ENCODE results near the gene TMEM72.

DNA sequence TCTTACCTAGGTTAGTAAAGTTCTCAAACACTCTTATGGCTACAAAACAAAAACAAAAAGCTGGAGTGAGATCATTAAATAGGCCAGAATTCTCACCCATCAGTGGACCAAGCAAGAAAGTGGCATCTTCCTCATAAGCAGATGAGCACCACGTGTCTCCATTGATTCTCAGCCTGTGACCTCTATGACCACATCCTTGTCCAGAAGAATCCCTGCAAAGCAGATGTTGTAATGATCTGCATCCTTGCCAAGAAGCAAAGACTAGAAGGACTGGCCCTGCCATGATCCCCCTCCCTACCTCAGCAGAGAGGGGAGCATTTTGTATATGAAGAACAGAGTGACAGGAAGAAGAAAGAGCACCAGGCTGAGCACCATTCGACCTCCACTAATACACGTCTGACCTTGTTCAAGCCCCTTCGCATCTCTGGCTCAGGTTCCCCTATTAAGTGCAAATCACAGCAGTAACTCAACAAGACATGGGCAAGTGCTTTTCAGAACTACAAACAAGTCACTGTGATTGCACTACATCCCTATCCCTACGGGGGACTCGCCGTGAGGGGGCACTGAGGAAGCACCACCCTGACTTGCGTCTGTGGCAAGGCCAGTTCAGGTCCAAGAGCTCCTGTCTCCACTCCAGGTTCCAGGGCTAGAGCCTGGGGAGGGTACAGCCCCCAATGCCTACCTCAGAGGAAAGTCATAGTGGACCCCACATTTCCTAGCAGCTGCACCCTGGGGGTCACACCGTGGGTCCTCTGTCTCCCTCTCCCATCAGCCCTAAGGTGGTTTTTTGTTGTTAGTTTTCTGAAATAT lies 26.3 kb downstream of the TMEM72 start:
- no peak for TF ChIP-seq EHF (CRISPR knock-in tag; IDR thresholded peaks at IDR 0.05)
- TF ChIP-seq, protein P1, sequence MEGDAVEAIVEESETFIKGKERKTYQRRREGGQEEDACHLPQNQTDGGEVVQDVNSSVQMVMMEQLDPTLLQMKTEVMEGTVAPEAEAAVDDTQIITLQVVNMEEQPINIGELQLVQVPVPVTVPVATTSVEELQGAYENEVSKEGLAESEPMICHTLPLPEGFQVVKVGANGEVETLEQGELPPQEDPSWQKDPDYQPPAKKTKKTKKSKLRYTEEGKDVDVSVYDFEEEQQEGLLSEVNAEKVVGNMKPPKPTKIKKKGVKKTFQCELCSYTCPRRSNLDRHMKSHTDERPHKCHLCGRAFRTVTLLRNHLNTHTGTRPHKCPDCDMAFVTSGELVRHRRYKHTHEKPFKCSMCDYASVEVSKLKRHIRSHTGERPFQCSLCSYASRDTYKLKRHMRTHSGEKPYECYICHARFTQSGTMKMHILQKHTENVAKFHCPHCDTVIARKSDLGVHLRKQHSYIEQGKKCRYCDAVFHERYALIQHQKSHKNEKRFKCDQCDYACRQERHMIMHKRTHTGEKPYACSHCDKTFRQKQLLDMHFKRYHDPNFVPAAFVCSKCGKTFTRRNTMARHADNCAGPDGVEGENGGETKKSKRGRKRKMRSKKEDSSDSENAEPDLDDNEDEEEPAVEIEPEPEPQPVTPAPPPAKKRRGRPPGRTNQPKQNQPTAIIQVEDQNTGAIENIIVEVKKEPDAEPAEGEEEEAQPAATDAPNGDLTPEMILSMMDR (IDR thresholded peaks at IDR 0.05), result no peak
- TF ChIP-seq, protein P2, sequence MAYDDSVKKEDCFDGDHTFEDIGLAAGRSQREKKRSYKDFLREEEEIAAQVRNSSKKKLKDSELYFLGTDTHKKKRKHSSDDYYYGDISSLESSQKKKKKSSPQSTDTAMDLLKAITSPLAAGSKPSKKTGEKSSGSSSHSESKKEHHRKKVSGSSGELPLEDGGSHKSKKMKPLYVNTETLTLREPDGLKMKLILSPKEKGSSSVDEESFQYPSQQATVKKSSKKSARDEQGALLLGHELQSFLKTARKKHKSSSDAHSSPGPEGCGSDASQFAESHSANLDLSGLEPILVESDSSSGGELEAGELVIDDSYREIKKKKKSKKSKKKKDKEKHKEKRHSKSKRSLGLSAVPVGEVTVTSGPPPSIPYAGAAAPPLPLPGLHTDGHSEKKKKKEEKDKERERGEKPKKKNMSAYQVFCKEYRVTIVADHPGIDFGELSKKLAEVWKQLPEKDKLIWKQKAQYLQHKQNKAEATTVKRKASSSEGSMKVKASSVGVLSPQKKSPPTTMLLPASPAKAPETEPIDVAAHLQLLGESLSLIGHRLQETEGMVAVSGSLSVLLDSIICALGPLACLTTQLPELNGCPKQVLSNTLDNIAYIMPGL (CRISPR knock-in tag; IDR thresholded peaks at IDR 0.05; ENCODE audit: borderline replicate concordance), result no peak
